SU-DHL-6 (cell line): Measurements from ENCODE around the gene MAP4K3.

ENCODE experiments used
- H2AFZ ChIP-seq: fragments of 200-600 bp; sonication (generic); 2 replicates; pipeline ENCODE4 v1.6.1; 2014; ENCODE audit warnings: low read depth, mild to moderate bottlenecking, moderate library complexity, mixed read lengths, antibody characterized with exemption, low read length; ENCODE audit not compliant: severe bottlenecking
- H3F3A ChIP-seq: fragments of 200-600 bp; shearing (Covaris generic); 2 replicates; pipeline ENCODE4 v1.6.0; 2016; ENCODE audit warnings: antibody characterized with exemption, mild to moderate bottlenecking; ENCODE audit not compliant: insufficient read depth
- H3K27ac ChIP-seq: fragments of 200-600 bp; sonication (generic); 2 replicates; pipeline ENCODE4 v1.5.1; 2016; ENCODE audit warnings: low read depth, mild to moderate bottlenecking, low read length, moderate library complexity, mixed read lengths
- H3K27me3 ChIP-seq: fragments of 200-600 bp; sonication (generic), shearing (Covaris generic); 2 replicates; pipeline ENCODE4 v1.6.0; 2014; ENCODE audit warnings: mild to moderate bottlenecking, low read length
- H3K36me3 ChIP-seq: fragments of 200-600 bp; sonication (generic); 2 replicates; pipeline ENCODE4 v1.6.1; 2014; ENCODE audit warnings: mild to moderate bottlenecking, low read length, mixed read lengths
- H3K4me2 ChIP-seq: fragments of 300-600, 200-600 bp; shearing (Covaris generic), sonication (generic); 2 replicates; pipeline ENCODE4 v1.6.0; 2014; ENCODE audit warnings: low read length, low read depth, mild to moderate bottlenecking; ENCODE audit not compliant: poor library complexity, severe bottlenecking
- H3K4me3 ChIP-seq: fragments of 200-600 bp; sonication (generic); 2 replicates; pipeline ENCODE4 v1.5.1; 2014; ENCODE audit warnings: antibody characterized with exemption, low read length, mild to moderate bottlenecking, mixed read lengths; ENCODE audit not compliant: insufficient read depth, poor library complexity, severe bottlenecking
- H3K79me2 ChIP-seq: fragments of 200-600 bp; sonication (generic); 2 replicates; pipeline ENCODE4 v1.6.1; 2014; ENCODE audit warnings: mild to moderate bottlenecking, low read length, moderate library complexity; ENCODE audit not compliant: insufficient read depth
- H3K9ac ChIP-seq: fragments of 200-600 bp; sonication (generic); 2 replicates; pipeline ENCODE4 v1.7.0; 2014; ENCODE audit warnings: mild to moderate bottlenecking, low read length
- H3K9me2 ChIP-seq: fragments of 200-600 bp; sonication (generic); replicated peaks from 2 replicates; pipeline ENCODE4 v1.6.1; 2014; ENCODE audit warnings: low read length; ENCODE audit not compliant: insufficient read depth
- H3K9me3 ChIP-seq: fragments of 200-600 bp; sonication (generic); 2 replicates; pipeline ENCODE4 v1.6.1; 2014; ENCODE audit warnings: low read length, mixed read lengths; ENCODE audit not compliant: insufficient read depth
- H4K20me1 ChIP-seq: fragments of 200-600 bp; sonication (generic); 2 replicates; pipeline ENCODE4 v1.6.1; 2014; ENCODE audit warnings: low read depth, mild to moderate bottlenecking, antibody characterized with exemption, low read length, moderate library complexity, mixed read lengths
- EZH2phosphoT487 ChIP-seq: fragments of 200-600 bp; sonication (generic), shearing (Covaris generic); conservative IDR thresholded peaks from 2 replicates; pipeline ENCODE4 v1.6.1; 2018; ENCODE audit warnings: mild to moderate bottlenecking, antibody characterized with exemption, low read length, moderate library complexity, mixed read lengths
- TF ChIP-seq, protein P1 (sequence below): fragments of 200-600 bp; sonication (generic); IDR thresholded peaks from one replicate; pipeline ENCODE4 v1.5.1; 2017; ENCODE audit warnings: antibody characterized with exemption, mild to moderate bottlenecking, low read length, moderate library complexity; ENCODE audit not compliant: insufficient read depth, poor library complexity, severe bottlenecking

The MAP4K3 gene

DNA sequence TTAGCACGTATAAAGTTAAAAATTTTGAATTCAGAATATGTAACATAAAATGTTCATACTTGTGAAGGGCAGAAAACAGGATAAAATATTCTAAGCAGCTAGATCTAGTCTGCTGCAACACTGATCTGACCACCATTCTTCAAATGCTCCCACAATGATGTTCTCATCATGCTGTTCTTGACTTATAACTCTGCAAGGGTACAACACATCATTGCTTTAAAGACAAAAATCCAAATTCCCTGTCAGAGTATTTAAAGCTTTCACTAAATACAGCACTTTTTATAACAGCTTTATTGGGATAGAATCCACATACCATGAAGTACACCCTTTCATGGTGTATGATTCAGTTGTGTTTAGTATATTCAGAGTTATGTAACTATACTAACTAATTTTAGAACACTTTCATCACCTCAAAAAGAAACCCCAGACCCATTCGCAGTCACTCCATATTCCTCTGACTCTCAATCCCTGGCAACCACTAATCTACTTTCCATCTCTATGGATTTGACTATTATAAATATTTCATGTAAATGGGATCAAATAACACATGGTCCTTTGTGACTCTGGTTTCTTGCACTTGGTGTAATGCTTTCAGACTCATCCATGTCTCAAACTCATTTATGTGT is 56.4 kb downstream of the MAP4K3 start:
- H3K9me2 ChIP-seq: no peaks in the 10 kb centered on the region
- H3K4me3 ChIP-seq: no peak overlapping the region
- H3K27me3 ChIP-seq: no peaks in the 10 kb centered on the region
- H3F3A ChIP-seq: no peaks in the 10 kb centered on the region
- H3K4me2 ChIP-seq: no peak overlapping the region
- H4K20me1 ChIP-seq: no peaks in the 10 kb centered on the region
- H2AFZ ChIP-seq: no peak overlapping the region
- H3K79me2 ChIP-seq: no peaks in the 10 kb centered on the region
- TF ChIP-seq EZH2phosphoT487: no peak
- TF ChIP-seq, protein P1, sequence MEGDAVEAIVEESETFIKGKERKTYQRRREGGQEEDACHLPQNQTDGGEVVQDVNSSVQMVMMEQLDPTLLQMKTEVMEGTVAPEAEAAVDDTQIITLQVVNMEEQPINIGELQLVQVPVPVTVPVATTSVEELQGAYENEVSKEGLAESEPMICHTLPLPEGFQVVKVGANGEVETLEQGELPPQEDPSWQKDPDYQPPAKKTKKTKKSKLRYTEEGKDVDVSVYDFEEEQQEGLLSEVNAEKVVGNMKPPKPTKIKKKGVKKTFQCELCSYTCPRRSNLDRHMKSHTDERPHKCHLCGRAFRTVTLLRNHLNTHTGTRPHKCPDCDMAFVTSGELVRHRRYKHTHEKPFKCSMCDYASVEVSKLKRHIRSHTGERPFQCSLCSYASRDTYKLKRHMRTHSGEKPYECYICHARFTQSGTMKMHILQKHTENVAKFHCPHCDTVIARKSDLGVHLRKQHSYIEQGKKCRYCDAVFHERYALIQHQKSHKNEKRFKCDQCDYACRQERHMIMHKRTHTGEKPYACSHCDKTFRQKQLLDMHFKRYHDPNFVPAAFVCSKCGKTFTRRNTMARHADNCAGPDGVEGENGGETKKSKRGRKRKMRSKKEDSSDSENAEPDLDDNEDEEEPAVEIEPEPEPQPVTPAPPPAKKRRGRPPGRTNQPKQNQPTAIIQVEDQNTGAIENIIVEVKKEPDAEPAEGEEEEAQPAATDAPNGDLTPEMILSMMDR: no peak
- H3K27ac ChIP-seq: no peak overlapping the region
- H3K9me3 ChIP-seq: no peaks in the 10 kb centered on the region
- H3K9ac ChIP-seq: no peak overlapping the region
- no peaks in the 10 kb centered on the region for H3K36me3 ChIP-seq

DNA sequence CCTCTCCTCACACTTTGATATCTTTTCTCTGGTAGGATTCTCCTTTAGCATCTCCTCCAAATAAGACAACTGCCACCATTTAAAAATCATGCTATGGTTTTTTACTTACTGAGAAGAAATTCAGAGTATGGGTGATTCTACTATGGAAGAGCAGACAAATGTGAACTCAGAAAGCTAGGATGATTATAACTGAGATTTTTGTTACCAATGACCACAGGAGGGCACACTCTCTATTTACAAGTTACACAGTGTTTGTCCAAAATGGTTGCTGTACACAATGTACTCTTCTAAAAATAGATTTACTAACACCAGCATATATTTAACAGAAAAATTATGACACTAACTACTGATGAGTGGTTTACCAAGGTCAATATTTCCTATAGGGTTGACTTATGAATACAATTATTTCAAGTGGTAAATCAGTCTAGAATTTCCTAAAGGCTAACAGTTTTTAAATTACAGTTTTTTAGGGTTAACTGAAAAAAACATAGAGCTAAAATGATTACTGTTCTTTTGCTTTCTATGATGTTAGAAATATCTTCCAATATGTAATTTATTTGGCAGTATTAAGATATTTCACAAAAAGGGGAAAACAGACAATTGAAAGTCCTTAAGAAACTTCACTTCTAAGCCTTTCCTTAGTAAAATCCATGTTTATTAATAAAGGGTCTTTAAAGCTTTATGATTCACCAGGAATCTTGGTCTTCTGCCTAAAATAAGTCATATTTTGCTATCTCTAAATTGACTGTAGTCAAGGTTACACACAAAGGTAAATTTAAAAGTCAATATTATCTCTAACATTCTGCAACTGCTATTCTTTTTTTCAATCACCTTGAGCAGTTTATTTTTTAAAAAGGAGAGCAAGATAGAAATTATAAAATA is 57.2 kb downstream of the MAP4K3 start:
- no peak overlapping the region for H3K27ac ChIP-seq
- H3K4me3 ChIP-seq: no peak overlapping the region
- no peak overlapping the region for H3K4me2 ChIP-seq
- no peak overlapping the region for H2AFZ ChIP-seq
- H3K9ac ChIP-seq: no peak overlapping the region
- no peaks in the 10 kb centered on the region for H3K9me3 ChIP-seq
- H3K79me2 ChIP-seq: no peaks in the 10 kb centered on the region
- H3K27me3 ChIP-seq: no peaks in the 10 kb centered on the region
- H3F3A ChIP-seq: no peaks in the 10 kb centered on the region
- H3K36me3 ChIP-seq: no peaks in the 10 kb centered on the region
- no peaks in the 10 kb centered on the region for H4K20me1 ChIP-seq
- TF ChIP-seq EZH2phosphoT487: no peak
- TF ChIP-seq, protein P1: peak; percentile 53
- no peaks in the 10 kb centered on the region for H3K9me2 ChIP-seq

DNA sequence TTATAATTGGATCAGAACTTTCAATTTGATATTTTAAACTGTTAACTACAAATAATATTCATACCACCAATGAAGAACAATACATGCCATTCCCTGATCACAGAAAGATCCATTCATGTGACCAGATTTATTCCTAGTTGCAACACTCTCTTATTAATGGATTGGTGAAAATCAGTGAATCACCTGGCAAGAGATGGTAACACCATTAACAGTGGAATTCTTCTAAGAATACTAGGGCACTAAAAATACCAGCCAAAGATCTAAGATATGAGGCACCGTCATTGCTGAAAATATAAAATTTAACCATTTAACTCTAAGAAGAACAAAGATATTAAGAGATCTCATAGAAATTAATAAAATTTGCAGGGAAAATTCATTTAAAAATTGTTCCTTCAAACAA is 58.1 kb downstream of the MAP4K3 start:
- Histone ChIP-seq H3K4me3 (no peak overlapping the region), H3K27ac (no peak overlapping the region), H3K79me2 (no peaks in the 10 kb centered on the region), H2AFZ (no peak overlapping the region), H3F3A (no peaks in the 10 kb centered on the region), H3K9ac (no peak overlapping the region), H3K27me3 (no peaks in the 10 kb centered on the region), H3K36me3 (no peaks in the 10 kb centered on the region), H3K4me2 (no peak overlapping the region), H3K9me3 (no peaks in the 10 kb centered on the region), H4K20me1 (no peaks in the 10 kb centered on the region), H3K9me2 (no peaks in the 10 kb centered on the region)
- TF ChIP-seq, protein P1: no peak
- TF ChIP-seq EZH2phosphoT487: no peak
